ENCODE results near the gene UCK2.

UCK2 gene

GRCh38 chr1:165826565-165827267 lies 698 bp upstream of the UCK2 start:
- peak overlapping the region; percentile 92 for H3K4me3 ChIP-seq (ENCODE audit: control insufficient read depth, low read depth, low read length)
- DNase-seq (ENCODE audit: low read depth): no peak
- TF ChIP-seq, protein P1, sequence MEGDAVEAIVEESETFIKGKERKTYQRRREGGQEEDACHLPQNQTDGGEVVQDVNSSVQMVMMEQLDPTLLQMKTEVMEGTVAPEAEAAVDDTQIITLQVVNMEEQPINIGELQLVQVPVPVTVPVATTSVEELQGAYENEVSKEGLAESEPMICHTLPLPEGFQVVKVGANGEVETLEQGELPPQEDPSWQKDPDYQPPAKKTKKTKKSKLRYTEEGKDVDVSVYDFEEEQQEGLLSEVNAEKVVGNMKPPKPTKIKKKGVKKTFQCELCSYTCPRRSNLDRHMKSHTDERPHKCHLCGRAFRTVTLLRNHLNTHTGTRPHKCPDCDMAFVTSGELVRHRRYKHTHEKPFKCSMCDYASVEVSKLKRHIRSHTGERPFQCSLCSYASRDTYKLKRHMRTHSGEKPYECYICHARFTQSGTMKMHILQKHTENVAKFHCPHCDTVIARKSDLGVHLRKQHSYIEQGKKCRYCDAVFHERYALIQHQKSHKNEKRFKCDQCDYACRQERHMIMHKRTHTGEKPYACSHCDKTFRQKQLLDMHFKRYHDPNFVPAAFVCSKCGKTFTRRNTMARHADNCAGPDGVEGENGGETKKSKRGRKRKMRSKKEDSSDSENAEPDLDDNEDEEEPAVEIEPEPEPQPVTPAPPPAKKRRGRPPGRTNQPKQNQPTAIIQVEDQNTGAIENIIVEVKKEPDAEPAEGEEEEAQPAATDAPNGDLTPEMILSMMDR (conservative IDR thresholded peaks at IDR 0.05; ENCODE audit: control insufficient read depth, insufficient read depth, low read depth, low read length): no peak

DNA sequence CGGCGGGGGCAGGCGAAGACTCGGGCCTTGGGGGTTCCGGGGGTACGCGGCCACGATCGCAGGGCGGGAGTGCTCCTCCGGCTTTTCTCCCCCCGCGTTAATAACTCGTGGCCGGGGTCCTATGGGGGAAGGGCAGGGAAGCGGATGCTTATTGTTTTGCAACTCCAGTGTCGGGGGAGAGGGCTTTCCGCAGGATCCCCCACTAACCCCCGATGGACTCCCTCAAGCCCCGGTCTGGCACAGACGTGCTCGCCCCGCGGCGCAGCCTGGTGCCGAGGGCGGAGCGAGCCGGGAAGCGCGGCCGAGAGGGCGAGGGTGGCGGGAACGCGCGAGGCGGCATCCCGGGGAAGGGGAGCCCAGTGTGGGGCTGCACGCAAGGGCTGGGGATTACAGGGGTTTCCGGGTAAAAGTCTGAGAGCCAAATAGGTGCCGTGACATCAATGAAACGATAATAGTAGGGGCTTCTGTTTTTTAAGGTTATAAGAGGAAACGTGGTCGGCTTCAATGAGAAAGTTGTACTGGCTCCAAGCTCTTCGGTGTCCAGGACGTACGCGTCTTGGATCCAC lies 772 bp downstream of the UCK2 start:
- peak overlapping the region; percentile 92 for H3K4me3 ChIP-seq (ENCODE audit: control insufficient read depth, low read depth, low read length)
- TF ChIP-seq, protein P1 (conservative IDR thresholded peaks at IDR 0.05; ENCODE audit: control insufficient read depth, insufficient read depth, low read depth, low read length): no peak
- peak; percentile 29 for DNase-seq (ENCODE audit: low read depth)

DNA sequence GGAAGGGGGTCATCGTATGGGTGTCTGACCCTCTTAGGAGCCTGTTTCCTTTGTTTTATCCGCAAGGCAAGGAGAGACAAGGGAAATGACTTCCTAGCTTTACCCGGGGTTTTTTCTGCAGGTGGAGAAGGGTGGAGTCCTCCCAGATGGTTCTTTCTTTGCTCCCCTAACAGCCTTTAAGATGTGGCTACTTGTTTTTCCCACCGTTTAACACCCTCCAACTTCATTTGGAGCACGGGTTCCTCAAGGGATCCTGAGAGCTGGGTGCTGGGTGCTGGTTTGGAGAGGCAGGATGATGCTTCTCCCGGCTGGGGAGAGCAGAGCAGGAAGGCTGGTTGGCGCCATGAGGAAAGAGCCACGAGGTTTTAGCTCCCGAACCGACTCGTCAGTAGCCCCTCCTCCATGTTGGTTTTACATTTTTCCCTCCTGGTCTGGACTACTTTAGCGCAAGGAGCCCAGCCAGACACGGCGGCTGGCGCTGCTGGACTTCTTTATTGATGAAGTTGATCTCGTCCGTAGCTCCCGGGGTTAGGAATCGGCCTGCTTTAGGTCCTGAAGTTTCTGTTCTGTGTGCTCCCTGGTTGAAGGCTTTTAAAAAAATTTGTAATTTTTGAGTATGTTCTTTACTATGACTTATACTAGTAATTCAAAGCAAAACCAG lies 1.4 kb downstream of the UCK2 start:
- peak; percentile 88 for DNase-seq (ENCODE audit: low read depth)
- TF ChIP-seq, protein P1 (conservative IDR thresholded peaks at IDR 0.05; ENCODE audit: control insufficient read depth, insufficient read depth, low read depth, low read length): no peak
- H3K4me3 ChIP-seq (ENCODE audit: control insufficient read depth, low read depth, low read length): peak overlapping the region; percentile 92

DNA sequence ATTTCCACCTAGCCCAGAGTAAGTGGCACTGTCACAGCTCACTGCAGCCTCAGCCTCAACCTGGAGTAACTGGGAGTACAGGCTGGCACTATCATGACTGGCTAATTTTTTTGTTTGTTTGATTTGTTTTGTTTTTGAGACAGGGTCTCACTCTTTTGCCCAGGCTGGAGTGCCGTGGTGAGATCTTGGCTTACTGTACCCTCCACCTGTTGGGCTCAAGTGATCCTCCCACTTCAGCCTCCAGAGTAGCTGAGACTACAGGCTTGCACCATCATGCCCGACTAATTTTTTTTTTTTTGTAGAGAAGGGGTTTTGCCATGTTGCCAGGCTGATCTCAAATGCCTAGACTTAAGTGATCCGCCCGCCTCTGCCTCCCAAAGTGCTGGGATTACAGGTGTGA lies 2.5 kb downstream of the UCK2 start:
- no peak for DNase-seq (ENCODE audit: low read depth)
- TF ChIP-seq, protein P1 (conservative IDR thresholded peaks at IDR 0.05; ENCODE audit: control insufficient read depth, insufficient read depth, low read depth, low read length): no peak
- no peak overlapping the region for H3K4me3 ChIP-seq (ENCODE audit: control insufficient read depth, low read depth, low read length)

DNA sequence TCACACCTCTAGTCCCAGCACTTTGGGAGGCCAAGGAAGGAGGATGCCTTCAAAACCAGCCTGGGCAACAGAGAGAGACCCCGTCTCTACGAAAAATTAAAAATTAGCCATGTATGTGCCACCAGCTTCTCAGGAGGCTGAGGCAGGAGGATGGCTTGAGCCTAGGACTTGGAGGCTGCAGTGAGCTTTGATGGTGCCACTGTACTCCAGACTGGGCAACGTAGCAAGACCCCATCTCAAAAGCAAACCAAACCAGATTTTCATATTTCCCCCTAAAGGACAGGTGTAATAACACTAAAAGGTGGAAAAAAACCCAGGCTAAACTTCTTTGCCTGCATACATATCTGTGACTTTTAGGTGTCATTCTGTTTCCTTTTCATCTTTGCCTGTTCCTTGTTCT lies 3.7 kb downstream of the UCK2 start:
- no peak overlapping the region for H3K4me3 ChIP-seq (ENCODE audit: control insufficient read depth, low read depth, low read length)
- TF ChIP-seq, protein P1 (conservative IDR thresholded peaks at IDR 0.05; ENCODE audit: control insufficient read depth, insufficient read depth, low read depth, low read length): no peak
- no peak for DNase-seq (ENCODE audit: low read depth)

DNA sequence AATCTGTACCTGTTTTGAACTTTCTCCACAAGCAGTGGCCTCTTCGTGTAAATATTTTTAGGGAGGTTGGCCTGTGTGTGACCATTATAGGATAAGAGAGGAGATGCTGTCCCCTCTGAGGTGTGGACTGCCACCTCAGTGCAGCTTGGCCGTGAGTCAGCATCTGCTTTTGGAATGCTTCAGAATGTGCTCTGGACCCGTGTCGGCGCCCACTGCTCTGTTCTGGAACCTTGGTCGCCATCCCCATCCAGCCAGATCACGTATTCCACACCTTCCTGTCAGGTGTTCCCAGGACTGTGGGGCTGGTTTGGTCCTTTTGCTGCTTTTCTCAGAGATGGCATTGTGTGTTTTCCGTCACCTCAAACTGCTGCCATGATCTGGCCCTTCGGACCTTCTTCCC lies 5.5 kb downstream of the UCK2 start:
- no peak for DNase-seq (ENCODE audit: low read depth)
- TF ChIP-seq, protein P1 (conservative IDR thresholded peaks at IDR 0.05; ENCODE audit: control insufficient read depth, insufficient read depth, low read depth, low read length): no peak
- H3K4me3 ChIP-seq (ENCODE audit: control insufficient read depth, low read depth, low read length): no peak overlapping the region

Data from fibroblast of mammary gland (primary cell).